ENCODE measurements around the gene NDUFC1. TPM values are rescaled to one million over a fixed set of nuclear protein-coding genes. Genes with fewer than 3 reads are reported as not detected.

NDUFC1 gene
- total RNA-seq, 1 experiment from 2014 or later: 106 TPM

DNA sequence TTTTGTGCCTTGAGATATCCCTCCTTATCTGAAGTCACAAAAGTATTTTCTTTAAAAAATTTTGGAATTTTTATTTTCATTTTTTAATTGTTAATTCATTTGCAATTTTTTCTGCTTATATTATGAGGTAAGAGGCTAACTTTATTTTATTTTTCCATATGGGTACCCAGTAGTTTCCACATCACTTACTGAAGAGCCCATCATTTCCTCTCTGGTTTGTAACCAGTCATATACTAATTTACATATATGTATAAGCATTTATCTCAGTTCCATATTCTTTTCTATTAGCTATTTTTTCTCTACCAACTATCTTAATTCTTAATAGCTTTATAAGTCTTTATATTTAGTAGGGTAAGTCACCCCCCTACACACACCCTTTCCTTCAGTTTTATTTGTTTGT is 49.2 kb downstream of the NDUFC1 start:
- DNase-seq (ENCODE audit: low read depth): no peak

GRCh38 chr4:139247700-139248238 is 54.5 kb downstream of the NDUFC1 start:
- no peak for DNase-seq (ENCODE audit: low read depth)

DNA sequence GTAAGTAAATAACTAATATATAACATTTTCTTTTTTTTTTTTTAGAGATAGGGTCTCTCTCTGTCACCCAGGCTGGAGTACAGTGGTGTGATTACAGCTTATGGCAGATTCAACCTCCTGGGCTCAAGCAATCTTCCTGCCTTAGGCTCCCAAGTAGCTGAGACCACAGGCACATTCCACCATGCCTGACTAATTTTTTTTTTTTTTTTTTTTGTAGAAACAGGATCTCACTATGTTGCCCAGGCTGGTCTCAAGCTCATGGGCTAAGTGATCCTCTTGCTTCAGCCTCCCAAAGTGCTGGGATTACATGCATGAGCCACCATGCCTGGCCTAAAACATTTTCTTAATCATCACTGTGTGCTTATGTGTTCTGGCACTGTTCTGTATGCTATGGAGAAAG is 55.0 kb downstream of the NDUFC1 start:
- DNase-seq (ENCODE audit: low read depth): peak; percentile 57

DNA sequence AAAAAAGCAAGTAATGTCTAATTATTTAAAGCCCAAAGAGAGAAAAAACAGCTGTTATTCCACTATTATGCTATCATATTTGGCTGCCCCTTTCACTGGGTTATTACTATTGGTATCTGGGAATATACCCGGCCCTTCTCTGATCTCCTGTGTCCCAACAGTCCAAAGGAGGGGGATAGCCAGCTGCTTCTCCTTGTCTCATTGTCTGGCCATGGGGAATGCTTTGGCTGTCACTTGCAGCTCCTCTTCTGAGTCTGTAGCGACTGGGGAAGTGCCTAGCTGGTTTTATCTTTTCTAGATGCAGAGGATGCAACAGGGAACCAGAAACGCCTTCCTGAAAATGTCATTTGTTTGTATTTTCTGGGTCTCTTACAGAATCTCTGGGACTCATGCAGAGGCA is 56.1 kb downstream of the NDUFC1 start:
- no peak for DNase-seq (ENCODE audit: low read depth)

GRCh38 chr4:139245590-139245989 is 56.7 kb downstream of the NDUFC1 start:
- peak; percentile 27 for DNase-seq (ENCODE audit: low read depth)

DNA sequence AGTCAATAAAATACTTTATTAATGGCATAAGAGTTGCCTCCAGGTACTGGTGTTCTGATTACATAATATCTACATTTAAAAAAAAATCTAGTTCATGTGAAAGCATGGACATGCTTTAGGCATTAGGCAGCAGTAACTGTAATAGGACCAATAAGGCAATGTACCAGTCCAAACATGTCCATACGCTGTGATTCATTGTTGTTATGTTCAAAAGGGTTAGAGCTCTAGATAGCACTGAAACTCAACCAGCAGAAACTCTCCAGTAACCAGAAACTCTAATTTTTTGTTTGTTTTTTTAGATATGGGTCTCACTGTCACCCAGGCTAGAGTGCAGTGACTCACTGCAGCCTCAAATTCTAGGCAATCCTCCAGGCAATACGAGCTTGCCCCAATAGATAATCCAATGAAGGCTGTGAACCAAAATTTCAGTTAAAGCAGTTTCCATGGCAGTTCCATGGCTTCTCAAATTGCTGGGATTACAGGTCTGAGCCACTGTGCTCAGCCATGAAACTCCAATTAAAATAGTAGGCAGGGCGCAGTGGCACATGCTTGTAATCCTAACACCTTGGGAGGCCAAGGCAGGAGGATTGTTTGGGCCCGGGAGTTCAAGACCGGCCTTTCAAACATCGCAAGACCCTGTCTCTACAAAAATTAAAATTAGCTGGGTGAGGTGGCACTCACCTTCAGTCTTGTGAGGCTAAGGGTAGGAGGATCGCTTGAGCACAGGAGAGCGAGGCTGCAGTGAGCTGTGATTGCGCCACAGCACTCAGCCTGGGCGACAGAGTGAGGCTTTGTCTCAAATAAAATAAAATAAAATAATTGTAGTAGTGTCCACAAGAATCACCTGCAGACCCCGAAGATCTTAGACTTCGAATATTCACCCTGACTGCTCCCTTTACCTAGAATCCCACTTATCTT is 58.6 kb downstream of the NDUFC1 start:
- DNase-seq (ENCODE audit: low read depth): peak; percentile 96

- peak; percentile 82 for DNase-seq (ENCODE audit: low read depth)
Observed at GRCh38 chr4:139242511-139243051, 59.7 kb downstream of the NDUFC1 start.

- DNase-seq (ENCODE audit: low read depth): no peak
Observed at GRCh38 chr4:139241784-139242151, 60.5 kb downstream of the NDUFC1 start.

DNA sequence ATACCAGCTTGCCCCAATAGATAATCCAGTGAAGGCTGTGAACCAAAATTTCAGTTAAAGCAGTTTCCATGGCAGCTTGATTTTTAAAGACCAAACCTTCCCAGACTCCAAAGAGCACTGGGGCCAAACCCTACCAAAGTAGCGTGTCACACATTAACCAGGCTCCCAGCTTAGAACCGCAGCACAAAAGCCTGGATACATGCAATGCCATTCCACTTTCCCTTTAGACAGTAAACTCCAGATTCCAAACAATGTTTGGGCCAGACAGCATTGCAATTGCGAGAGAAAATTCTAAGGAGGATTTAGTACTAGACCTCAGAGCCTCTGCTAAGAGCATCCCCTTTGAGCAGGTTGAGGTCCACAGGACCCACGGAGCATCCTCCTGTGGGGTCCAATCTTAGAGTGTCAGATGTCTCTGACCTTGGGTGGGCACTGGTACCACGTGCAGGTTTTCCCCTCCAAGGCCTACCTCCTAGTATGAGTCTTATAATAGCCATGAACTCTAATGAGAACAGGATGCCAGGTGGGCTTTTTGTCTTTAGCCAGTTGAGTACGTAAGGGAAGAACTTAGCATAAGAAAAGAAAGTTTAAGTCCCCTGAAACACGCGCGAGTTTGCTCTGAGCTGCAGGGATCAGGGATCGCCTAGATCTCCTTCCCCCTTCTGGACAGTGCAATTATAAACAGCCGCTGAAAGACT is 61.0 kb downstream of the NDUFC1 start:
- no peak for DNase-seq (ENCODE audit: low read depth)

Small RNA genes within 50 kb of the gene (small RNA-seq; reads per million reads assigned to genes)
- not detected for gene RNU6-1074P
- gene RNU6-1214P: not detected

Other genes starting within 250 kb of the NDUFC1 start
- gene ELF2, start 125.3 kb downstream of the NDUFC1 start, total RNA-seq (2014; rRNA removed; shearing (Covaris generic)): 20.1 and 26.3 TPM in 2 replicates
- gene MGARP, start 22.3 kb downstream of the NDUFC1 start, total RNA-seq (2014; rRNA removed; shearing (Covaris generic)): 0.07 TPM in 1 of 2 replicates, not detected in the other
- 71.0 and 74.4 TPM in 2 replicates for gene NAA15, start 972 bp downstream of the NDUFC1 start, total RNA-seq (2014; rRNA removed; shearing (Covaris generic))
- gene RAB33B, start 151.6 kb upstream of the NDUFC1 start, total RNA-seq (2014; rRNA removed; shearing (Covaris generic)): 3.5 and 5.6 TPM in 2 replicates